C4-2B (cell line): ENCODE measurements around the gene TRPC3.

ENCODE experiments used
- ZFX ChIP-seq: fragments of 450-650 bp; IDR thresholded peaks from 2 replicates; pipeline ENCODE4 v1.6.1; 2017
- TF ChIP-seq, protein P1 (sequence below): fragments of 450-650 bp; conservative IDR thresholded peaks from 2 replicates; pipeline ENCODE4 v1.5.1; 2017; ENCODE audit warnings: mild to moderate bottlenecking

DNA sequence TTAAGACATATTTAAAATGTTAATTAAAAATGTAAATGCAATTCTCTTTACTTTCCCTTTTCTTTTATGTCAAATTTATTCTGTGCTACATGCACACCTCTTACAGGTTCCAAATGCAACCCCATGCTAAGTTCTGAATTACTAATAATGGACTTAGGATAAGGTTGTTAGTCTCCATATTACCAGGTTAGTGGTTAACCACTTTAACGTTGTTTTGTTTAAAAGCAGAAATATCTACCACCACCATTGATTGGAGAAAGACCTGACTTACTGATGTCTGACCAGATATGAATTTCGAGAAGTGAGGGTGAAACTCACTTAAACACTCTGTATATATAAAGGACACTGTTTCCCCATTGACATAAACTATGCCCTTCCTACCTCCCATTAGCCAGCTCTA, 6.9 kb upstream of the TRPC3 start:
- TF ChIP-seq, protein P1, sequence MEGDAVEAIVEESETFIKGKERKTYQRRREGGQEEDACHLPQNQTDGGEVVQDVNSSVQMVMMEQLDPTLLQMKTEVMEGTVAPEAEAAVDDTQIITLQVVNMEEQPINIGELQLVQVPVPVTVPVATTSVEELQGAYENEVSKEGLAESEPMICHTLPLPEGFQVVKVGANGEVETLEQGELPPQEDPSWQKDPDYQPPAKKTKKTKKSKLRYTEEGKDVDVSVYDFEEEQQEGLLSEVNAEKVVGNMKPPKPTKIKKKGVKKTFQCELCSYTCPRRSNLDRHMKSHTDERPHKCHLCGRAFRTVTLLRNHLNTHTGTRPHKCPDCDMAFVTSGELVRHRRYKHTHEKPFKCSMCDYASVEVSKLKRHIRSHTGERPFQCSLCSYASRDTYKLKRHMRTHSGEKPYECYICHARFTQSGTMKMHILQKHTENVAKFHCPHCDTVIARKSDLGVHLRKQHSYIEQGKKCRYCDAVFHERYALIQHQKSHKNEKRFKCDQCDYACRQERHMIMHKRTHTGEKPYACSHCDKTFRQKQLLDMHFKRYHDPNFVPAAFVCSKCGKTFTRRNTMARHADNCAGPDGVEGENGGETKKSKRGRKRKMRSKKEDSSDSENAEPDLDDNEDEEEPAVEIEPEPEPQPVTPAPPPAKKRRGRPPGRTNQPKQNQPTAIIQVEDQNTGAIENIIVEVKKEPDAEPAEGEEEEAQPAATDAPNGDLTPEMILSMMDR: no peak
- no peak for TF ChIP-seq ZFX
